HG03521 (cell line): ENCODE measurements around the gene TMEM72.

Experiments
- ATAC-seq: cut with Tn5 transposase; IDR thresholded peaks from one replicate; pipeline ENCODE4 v1.9.1; 2021; ENCODE audit warnings: mild to moderate bottlenecking, moderate library complexity; ENCODE audit not compliant: unreplicated experiment

The TMEM72 gene

GRCh38 chr10:44932517-44933450 lies 21.6 kb downstream of the TMEM72 start:
- peak; percentile 85 for ATAC-seq

- no peak for ATAC-seq
Observed at GRCh38 chr10:44933451-44934321, 22.5 kb downstream of the TMEM72 start.

- no peak for ATAC-seq
Observed at GRCh38 chr10:44934416-44935200, 23.5 kb downstream of the TMEM72 start.

- ATAC-seq = no peak
Observed at GRCh38 chr10:44935201-44935965, 24.2 kb downstream of the TMEM72 start.

GRCh38 chr10:44935966-44936295 lies 24.8 kb downstream of the TMEM72 start:
- no peak for ATAC-seq

GRCh38 chr10:44936314-44936975 lies 25.3 kb downstream of the TMEM72 start:
- ATAC-seq = no peak

- no peak for ATAC-seq
Observed at GRCh38 chr10:44937196-44938005, 26.3 kb downstream of the TMEM72 start.

- ATAC-seq = no peak
Observed at GRCh38 chr10:44938956-44939355, 27.8 kb downstream of the TMEM72 start.

- ATAC-seq = no peak
Observed at GRCh38 chr10:44939691-44940401, 28.7 kb downstream of the TMEM72 start.

GRCh38 chr10:44944354-44944753 lies 33.2 kb downstream of the TMEM72 start:
- ATAC-seq = no peak

- ATAC-seq = peak; percentile 39
Observed at GRCh38 chr10:44946205-44946604, 35.1 kb downstream of the TMEM72 start.

GRCh38 chr10:44947371-44948152 lies 36.4 kb downstream of the TMEM72 start:
- ATAC-seq = no peak

- ATAC-seq = no peak
Observed at GRCh38 chr10:44948642-44949041, 37.5 kb downstream of the TMEM72 start.

- no peak for ATAC-seq
Observed at GRCh38 chr10:44949127-44949802, 38.1 kb downstream of the TMEM72 start.

GRCh38 chr10:44949915-44950314 lies 38.8 kb downstream of the TMEM72 start:
- no peak for ATAC-seq

GRCh38 chr10:44950326-44951225 lies 39.4 kb downstream of the TMEM72 start:
- no peak for ATAC-seq
